ENCODE measurements around the gene ARVCF. TPM values are rescaled to one million over a fixed set of nuclear protein-coding genes. Genes with fewer than 3 reads are reported as not detected.
A peak's percentile ranks its signal among the peaks of the same experiment; 100 is the strongest.

Gene ARVCF
- total and polyA plus RNA-seq, 9 of the 15 experiments (the other 6 are each of a cell fraction or from before 2014, with no cell fraction given): 0.03 to 97.4 (median 15.6) TPM

- TF ChIP-seq, protein P1, sequence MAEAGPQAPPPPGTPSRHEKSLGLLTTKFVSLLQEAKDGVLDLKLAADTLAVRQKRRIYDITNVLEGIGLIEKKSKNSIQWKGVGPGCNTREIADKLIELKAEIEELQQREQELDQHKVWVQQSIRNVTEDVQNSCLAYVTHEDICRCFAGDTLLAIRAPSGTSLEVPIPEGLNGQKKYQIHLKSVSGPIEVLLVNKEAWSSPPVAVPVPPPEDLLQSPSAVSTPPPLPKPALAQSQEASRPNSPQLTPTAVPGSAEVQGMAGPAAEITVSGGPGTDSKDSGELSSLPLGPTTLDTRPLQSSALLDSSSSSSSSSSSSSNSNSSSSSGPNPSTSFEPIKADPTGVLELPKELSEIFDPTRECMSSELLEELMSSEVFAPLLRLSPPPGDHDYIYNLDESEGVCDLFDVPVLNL (CRISPR knock-in tag; IDR thresholded peaks at IDR 0.05; ENCODE audit: low read depth): no peak
- TF ChIP-seq, protein P2, sequence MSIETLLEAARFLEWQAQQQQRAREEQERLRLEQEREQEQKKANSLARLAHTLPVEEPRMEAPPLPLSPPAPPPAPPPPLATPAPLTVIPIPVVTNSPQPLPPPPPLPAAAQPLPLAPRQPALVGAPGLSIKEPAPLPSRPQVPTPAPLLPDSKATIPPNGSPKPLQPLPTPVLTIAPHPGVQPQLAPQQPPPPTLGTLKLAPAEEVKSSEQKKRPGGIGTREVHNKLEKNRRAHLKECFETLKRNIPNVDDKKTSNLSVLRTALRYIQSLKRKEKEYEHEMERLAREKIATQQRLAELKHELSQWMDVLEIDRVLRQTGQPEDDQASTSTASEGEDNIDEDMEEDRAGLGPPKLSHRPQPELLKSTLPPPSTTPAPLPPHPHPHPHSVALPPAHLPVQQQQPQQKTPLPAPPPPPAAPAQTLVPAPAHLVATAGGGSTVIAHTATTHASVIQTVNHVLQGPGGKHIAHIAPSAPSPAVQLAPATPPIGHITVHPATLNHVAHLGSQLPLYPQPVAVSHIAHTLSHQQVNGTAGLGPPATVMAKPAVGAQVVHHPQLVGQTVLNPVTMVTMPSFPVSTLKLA (conservative IDR thresholded peaks at IDR 0.05): no peak
- no peak for TF ChIP-seq NFIC (IDR thresholded peaks at IDR 0.05)
- TF ChIP-seq ZNF57 (CRISPR knock-in tag; IDR thresholded peaks at IDR 0.05): no peak
- TF ChIP-seq ZKSCAN8 (CRISPR knock-in tag; IDR thresholded peaks at IDR 0.05): no peak
- TF ChIP-seq CTCFL (IDR thresholded peaks at IDR 0.05; ENCODE audit: borderline replicate concordance, insufficient read depth, low read depth, low read length, poor library complexity, severe bottlenecking): no peak
- 0 out of 2 replicates have a peak, but pooled peaks have one; percentile 30 for TF ChIP-seq SUPT5H (IDR thresholded peaks at IDR 0.05)
- no peak for TF ChIP-seq UBTF (IDR thresholded peaks at IDR 0.05; ENCODE audit: borderline replicate concordance in 1 of 2, low read depth in 2 of 2, low read length in 2 of 2)
- TF ChIP-seq FOSL1 (tag; conservative IDR thresholded peaks at IDR 0.05): no peak
Measured at GRCh38 chr22:19993926-19994325, 22.7 kb downstream of the ARVCF start (continued).

All from K562 (cell line).